Neural cell (in vitro differentiated cells): Measurements from ENCODE around the gene CANT1.

Experiments used
- EP300 ChIP-seq: fragments of 450-650 bp; conservative IDR thresholded peaks from 2 replicates; pipeline ENCODE4 v1.6.1; 2014; ENCODE audit warnings: antibody characterized with exemption, mild to moderate bottlenecking, moderate library complexity; ENCODE audit not compliant: poor library complexity, severe bottlenecking
- EZH2 ChIP-seq: fragments of 200-600, 300-800 bp; shearing (Covaris generic), sonication (generic); IDR thresholded peaks from 2 replicates; pipeline ENCODE4 v1.6.1; 2014; ENCODE audit warnings: antibody characterized with exemption, low read length, borderline replicate concordance, mild to moderate bottlenecking; ENCODE audit not compliant: insufficient read depth, poor library complexity, severe bottlenecking
- MXI1 ChIP-seq: fragments of 450-650 bp; conservative IDR thresholded peaks from 2 replicates; pipeline ENCODE4 v1.6.1; 2014; ENCODE audit warnings: antibody characterized with exemption, mild to moderate bottlenecking; ENCODE audit not compliant: poor library complexity, severe bottlenecking
- POLR2AphosphoS5 ChIP-seq: IDR thresholded peaks from 2 replicates; pipeline ENCODE4 v1.6.1; 2012
- RAD21 ChIP-seq: fragments of 450-650 bp; conservative IDR thresholded peaks from 2 replicates; pipeline ENCODE4 v1.6.1; 2014; ENCODE audit warnings: antibody characterized with exemption, mild to moderate bottlenecking, moderate library complexity
- SMC3 ChIP-seq: fragments of 450-650 bp; conservative IDR thresholded peaks from 2 replicates; pipeline ENCODE4 v1.6.1; 2014; ENCODE audit warnings: antibody characterized with exemption, mild to moderate bottlenecking, moderate library complexity; ENCODE audit not compliant: poor library complexity
- TAF1 ChIP-seq: IDR thresholded peaks from 2 replicates; pipeline ENCODE4 v1.6.1; 2012; ENCODE audit warnings: low read depth
- TF ChIP-seq, protein P1 (sequence below): fragments of 450-650 bp; IDR thresholded peaks from 2 replicates; pipeline ENCODE4 v1.5.1; 2014; ENCODE audit warnings: antibody characterized with exemption, mild to moderate bottlenecking, moderate library complexity; ENCODE audit not compliant: poor library complexity, severe bottlenecking
- TF ChIP-seq, protein P2 (sequence below): IDR thresholded peaks from 2 replicates; pipeline ENCODE4 v1.6.1; 2012; ENCODE audit warnings: borderline replicate concordance

DNA sequence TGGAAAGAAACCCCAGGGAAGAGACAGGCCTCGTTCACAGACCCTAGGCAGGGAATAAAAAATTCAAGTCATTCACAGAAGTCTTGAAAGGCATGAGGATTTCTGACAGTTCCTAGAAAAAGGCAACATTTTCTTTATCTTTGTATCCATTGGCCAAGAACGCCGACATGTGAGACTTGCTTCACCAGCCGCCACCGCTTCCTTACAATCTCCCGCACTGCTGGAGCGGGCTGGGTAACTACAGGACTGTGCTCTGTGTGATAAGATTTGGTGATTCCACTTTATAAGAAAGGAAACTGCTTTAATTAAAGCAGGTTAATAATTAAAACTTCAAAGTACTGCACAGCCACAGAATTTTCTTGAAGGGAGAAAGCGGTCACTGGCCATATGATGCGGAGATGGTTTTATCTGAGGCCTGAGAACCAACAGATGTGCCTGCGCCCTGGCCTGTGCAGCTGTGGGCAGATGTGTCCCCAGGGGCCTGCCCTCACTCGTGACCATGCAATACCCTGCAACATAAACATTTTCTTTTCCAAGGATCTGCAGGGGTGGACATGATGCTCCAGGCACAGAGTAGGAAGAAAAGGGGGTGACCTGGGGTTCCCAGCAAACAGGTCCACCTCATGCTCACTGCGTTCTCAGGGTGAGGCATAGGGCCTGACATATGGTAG is 16.9 kb downstream of the CANT1 start:
- TF ChIP-seq, protein P1, sequence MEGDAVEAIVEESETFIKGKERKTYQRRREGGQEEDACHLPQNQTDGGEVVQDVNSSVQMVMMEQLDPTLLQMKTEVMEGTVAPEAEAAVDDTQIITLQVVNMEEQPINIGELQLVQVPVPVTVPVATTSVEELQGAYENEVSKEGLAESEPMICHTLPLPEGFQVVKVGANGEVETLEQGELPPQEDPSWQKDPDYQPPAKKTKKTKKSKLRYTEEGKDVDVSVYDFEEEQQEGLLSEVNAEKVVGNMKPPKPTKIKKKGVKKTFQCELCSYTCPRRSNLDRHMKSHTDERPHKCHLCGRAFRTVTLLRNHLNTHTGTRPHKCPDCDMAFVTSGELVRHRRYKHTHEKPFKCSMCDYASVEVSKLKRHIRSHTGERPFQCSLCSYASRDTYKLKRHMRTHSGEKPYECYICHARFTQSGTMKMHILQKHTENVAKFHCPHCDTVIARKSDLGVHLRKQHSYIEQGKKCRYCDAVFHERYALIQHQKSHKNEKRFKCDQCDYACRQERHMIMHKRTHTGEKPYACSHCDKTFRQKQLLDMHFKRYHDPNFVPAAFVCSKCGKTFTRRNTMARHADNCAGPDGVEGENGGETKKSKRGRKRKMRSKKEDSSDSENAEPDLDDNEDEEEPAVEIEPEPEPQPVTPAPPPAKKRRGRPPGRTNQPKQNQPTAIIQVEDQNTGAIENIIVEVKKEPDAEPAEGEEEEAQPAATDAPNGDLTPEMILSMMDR = no peak
- TF ChIP-seq EZH2 (no peak), MXI1 (no peak), POLR2AphosphoS5 (no peak), SMC3 (no peak), EP300 (no peak), TAF1 (no peak), RAD21 (no peak)
- TF ChIP-seq, protein P2, sequence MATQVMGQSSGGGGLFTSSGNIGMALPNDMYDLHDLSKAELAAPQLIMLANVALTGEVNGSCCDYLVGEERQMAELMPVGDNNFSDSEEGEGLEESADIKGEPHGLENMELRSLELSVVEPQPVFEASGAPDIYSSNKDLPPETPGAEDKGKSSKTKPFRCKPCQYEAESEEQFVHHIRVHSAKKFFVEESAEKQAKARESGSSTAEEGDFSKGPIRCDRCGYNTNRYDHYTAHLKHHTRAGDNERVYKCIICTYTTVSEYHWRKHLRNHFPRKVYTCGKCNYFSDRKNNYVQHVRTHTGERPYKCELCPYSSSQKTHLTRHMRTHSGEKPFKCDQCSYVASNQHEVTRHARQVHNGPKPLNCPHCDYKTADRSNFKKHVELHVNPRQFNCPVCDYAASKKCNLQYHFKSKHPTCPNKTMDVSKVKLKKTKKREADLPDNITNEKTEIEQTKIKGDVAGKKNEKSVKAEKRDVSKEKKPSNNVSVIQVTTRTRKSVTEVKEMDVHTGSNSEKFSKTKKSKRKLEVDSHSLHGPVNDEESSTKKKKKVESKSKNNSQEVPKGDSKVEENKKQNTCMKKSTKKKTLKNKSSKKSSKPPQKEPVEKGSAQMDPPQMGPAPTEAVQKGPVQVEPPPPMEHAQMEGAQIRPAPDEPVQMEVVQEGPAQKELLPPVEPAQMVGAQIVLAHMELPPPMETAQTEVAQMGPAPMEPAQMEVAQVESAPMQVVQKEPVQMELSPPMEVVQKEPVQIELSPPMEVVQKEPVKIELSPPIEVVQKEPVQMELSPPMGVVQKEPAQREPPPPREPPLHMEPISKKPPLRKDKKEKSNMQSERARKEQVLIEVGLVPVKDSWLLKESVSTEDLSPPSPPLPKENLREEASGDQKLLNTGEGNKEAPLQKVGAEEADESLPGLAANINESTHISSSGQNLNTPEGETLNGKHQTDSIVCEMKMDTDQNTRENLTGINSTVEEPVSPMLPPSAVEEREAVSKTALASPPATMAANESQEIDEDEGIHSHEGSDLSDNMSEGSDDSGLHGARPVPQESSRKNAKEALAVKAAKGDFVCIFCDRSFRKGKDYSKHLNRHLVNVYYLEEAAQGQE = no peak
